ENCODE results near the gene CEP55. TPM values are rescaled to one million over a fixed set of nuclear protein-coding genes. Genes with fewer than 3 reads are reported as not detected.

The CEP55 gene
- total and polyA plus RNA-seq, 2 of the 8 experiments (the other 6 are each of a cell fraction or from before 2014, with no cell fraction given), result 7.0 to 19.6 TPM

- Histone ChIP-seq H3K23me2 (ENCODE audit: low read depth, low read length) (peaks cover 4% of the 10 kb centered on the region; the same call in 1 of the 2 replicates), H3K4me2 (ENCODE audit: insufficient read depth in 1 of 2, low read depth in 2 of 2, low read length in 2 of 2) (no peak overlapping the region), H2AFZ (ENCODE audit: low read length) (no peak overlapping the region), H4K91ac (replicated peaks; ENCODE audit: insufficient read length, low read length) (no peak overlapping the region), H3K27me3 (replicated peaks in 1 of 4; ENCODE audit: control insufficient read depth in 3 of 4, extremely low read depth in 1 of 4, insufficient read depth in 3 of 4, low read length in 3 of 4) (peaks cover 33 to 66% (median 58%) of the 10 kb centered on the region in 4 experiments), H2BK15ac (ENCODE audit: low read length) (no peak overlapping the region), H2BK20ac (ENCODE audit: low read length) (no peak overlapping the region), H3K9me3 (ENCODE audit: insufficient read depth in 2 of 2, low read depth in 1 of 2, low read length in 1 of 2) (no peaks in the 10 kb centered on the region), H3K27ac (ENCODE audit: low read depth, low read length) (no peak overlapping the region), H2BK12ac (ENCODE audit: low read depth, low read length) (no peak overlapping the region), H4K5ac (ENCODE audit: insufficient read length, low read depth, low read length) (no peak overlapping the region), H3K23ac (ENCODE audit: insufficient read length) (no peak overlapping the region), H3K4ac (replicated peaks; ENCODE audit: insufficient read length, low read depth, low read length) (no peak overlapping the region), H2BK120ac (replicated peaks; ENCODE audit: low read depth, low read length) (no peak overlapping the region), H3K14ac (ENCODE audit: insufficient read length) (no peak overlapping the region), H4K8ac (ENCODE audit: extremely low read depth, insufficient read depth, low read length) (no peak overlapping the region), H4K20me1 (replicated peaks in 1 of 2; ENCODE audit: control insufficient read depth in 1 of 2, insufficient read depth in 2 of 2, low read length in 2 of 2) (peaks cover 0 to 2% of the 10 kb centered on the region in 2 experiments), H3K56ac (replicated peaks; ENCODE audit: insufficient read length, low read depth, low read length) (no peak overlapping the region), H3K18ac (ENCODE audit: extremely low read depth, low read length) (no peak overlapping the region), H3K79me1 (ENCODE audit: low read depth, low read length) (no peaks in the 10 kb centered on the region), H3K79me2 (ENCODE audit: control insufficient read depth in 1 of 2, insufficient read depth in 2 of 2, low read length in 2 of 2) (no peaks in the 10 kb centered on the region), H2AK5ac (ENCODE audit: low read depth, low read length) (no peak overlapping the region), H3K4me3 (ENCODE audit: extremely low read depth in 1 of 4, insufficient read depth in 2 of 4, low read depth in 3 of 4, low read length in 4 of 4) (no peak overlapping the region), H3K4me1 (replicated peaks in 1 of 4; ENCODE audit: control insufficient read depth in 3 of 4, insufficient read depth in 4 of 4, low read length in 3 of 4) (peaks cover 3 to 9% (median 7%) of the 10 kb centered on the region in 4 experiments), H3K9ac (replicated peaks in 1 of 4; ENCODE audit: extremely low read depth in 1 of 4, low read depth in 3 of 4, low read length in 3 of 4) (no peak overlapping the region), H2BK5ac (ENCODE audit: low read depth, low read length) (no peak overlapping the region), H3K36me3 (ENCODE audit: control insufficient read depth in 2 of 4, insufficient read depth in 4 of 4, low read length in 3 of 4) (no peaks in the 10 kb centered on the region; a peak in 1 of 8 replicates)
- WGBS, 2 experiments (ENCODE audit: extremely low coverage in 1 of 2, insufficient coverage in 1 of 2, insufficient read length in 1 of 2, insufficient replicate concordance in 2 of 2, low coverage in 1 of 2, low lambda C conversion rate in 2 of 2, missing lambda C conversion rate in 1 of 2), result 73% methylated on average over 3 of the region's 3 CpGs; no CpG with 5 or more reads in 1 of the 2 experiments
- DNase-seq (ENCODE audit: low read depth in 1 of 2, low spot score in 2 of 2) (no peak), FAIRE-seq (no peak)
- ChIA-PET CTCF (ENCODE audit: partially characterized antibody) (interaction anchor here (0.6 to 1.2 kb wide), 5 partner anchors 12 to 648 kb away, joined by 3 to 5 read pairs (median 4); no protein-coding TSS in a partner anchor), POLR2A (ENCODE audit: partially characterized antibody) (no interaction called here)
- no peak for TF ChIP-seq SIX5 (IDR thresholded peaks at IDR 0.05; ENCODE audit: low read depth, low read length)
- no peak for TF ChIP-seq CBX5 (IDR thresholded peaks at IDR 0.05; ENCODE audit: low read depth, low read length)
- no peak for TF ChIP-seq TAF7 (optimal IDR thresholded peaks at IDR 0.05; ENCODE audit: borderline replicate concordance, low read depth, low read length)
Observed at GRCh38 chr10:93570383-93570782, 74.0 kb downstream of the CEP55 start.

Measured in H1 (cell line).